K562 treated with DMSO at 1 percent for 48 hours (cell line): ENCODE measurements around the gene OR2H2. TPM values are rescaled to one million over a fixed set of nuclear protein-coding genes. Genes with fewer than 3 reads are reported as not detected.

Source experiments
- total RNA-seq: library from RNA; unstranded; fragments of 300-600 nt; gene quantifications from 2 replicates; pipeline ENCODE4 v1.2.3, GENCODE V29; 2022; ENCODE audit warnings: low replicate concordance; ENCODE audit errors: extremely low read depth

The OR2H2 gene
- total RNA-seq, result not detected in 2 replicates

GRCh38 chr6:29584821-29585220, at the start of gene OR2H2:
OR2H2 (plus strand) TSS chr6:29585121; CDS start chr6:29587945, 2,824 bp downstream.

GRCh38 chr6:29559524-29560287, 25.2 kb upstream of the OR2H2 start, which contains the start of gene UBD:
UBD (minus strand) TSS chr6:29559732; CDS start chr6:29559701, 31 bp downstream.

DNA sequence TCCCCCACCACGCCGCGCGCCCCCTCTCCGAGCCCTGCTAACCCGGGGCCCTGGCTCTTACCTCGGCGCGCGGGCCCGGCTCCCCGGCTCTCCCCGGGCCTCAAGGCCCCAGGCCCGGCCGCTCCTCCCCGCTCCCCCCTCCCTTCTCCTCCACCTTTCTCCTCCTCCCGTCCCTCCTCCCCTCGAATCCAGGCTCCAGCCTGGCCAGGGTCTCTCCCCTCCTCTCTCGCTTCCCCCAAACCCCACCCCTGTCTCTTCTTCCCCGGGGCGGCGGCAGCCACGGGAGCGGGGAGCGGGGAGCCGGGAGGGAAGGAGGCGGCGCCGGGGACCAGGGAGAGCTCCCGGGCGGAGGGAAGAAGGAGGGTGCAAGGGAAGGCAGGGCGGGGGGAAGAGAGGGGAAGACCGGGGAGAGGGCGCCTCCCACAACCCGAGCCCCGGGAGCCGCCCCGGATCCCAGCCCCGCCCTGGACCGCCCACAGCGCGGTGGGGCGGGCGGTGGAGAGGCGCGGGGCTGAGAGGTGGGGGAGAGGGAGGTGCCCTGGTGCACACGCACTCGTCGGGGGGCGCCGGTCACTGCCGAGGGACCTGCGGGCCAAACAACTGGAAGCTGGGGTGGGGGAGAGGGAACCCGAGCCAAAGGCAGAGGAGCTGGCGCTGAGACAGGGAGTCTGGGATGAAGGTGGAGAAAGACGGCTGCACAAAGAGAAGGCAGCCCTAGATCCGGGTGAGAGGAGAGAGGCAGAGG, 48.0 kb downstream of the OR2H2 start, which contains the start of gene GABBR1:
Gene GABBR1 (minus strand): TSS at position 395 of the 745 bp plus-strand sequence. CDS start 798 bp downstream, outside the sequence.

Other genes starting within 250 kb of the OR2H2 start
- gene OR5V1, start 216.3 kb upstream of the OR2H2 start, total RNA-seq, result not detected in 2 replicates
- not detected in 2 replicates for gene OR12D3, start 209.8 kb upstream of the OR2H2 start, total RNA-seq
- not detected in 2 replicates for gene OR12D2, start 189.5 kb upstream of the OR2H2 start, total RNA-seq
- not detected in 2 replicates for gene OR12D1, start 170.2 kb upstream of the OR2H2 start, total RNA-seq
- not detected in 2 replicates for gene OR10C1, start 145.8 kb upstream of the OR2H2 start, total RNA-seq
- not detected in 2 replicates for gene OR11A1, start 128.1 kb upstream of the OR2H2 start, total RNA-seq
- not detected in 2 replicates for gene OR2H1, start 128.0 kb upstream of the OR2H2 start, total RNA-seq
- not detected in 2 replicates for gene MAS1L, start 97.2 kb upstream of the OR2H2 start, total RNA-seq
- not detected in 2 replicates for gene UBD, start 25.4 kb upstream of the OR2H2 start, total RNA-seq
- not detected in 2 replicates for gene GABBR1, start 48.1 kb downstream of the OR2H2 start, total RNA-seq
- not detected in 2 replicates for gene MOG, start 72.0 kb downstream of the OR2H2 start, total RNA-seq
- gene ZFP57, start 96.0 kb downstream of the OR2H2 start, total RNA-seq, result not detected in 2 replicates
- not detected in 2 replicates for gene HLA-F, start 138.3 kb downstream of the OR2H2 start, total RNA-seq
- not detected in 2 replicates for gene HLA-G, start 242.7 kb downstream of the OR2H2 start, total RNA-seq